ENCODE data around the gene SERPINI1.

DNA sequence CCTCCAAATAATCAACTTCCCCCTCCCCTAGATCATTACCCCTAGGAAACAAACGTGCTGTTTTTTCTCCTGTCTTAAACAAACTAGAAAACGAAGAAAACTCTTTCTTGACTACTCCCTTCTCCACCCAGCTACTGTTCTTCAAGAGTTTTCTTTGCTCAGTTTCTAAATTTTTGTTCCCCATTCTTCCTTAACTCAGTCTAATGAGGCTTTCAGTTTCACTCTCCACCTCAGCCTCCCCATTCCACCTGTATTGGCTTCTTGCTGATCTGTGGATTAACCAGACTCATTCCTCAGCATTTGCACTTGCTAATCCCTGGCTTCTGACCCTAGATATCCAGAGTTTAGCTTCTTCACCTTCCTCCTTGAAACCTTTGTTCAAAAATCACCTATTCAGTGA lies 26.8 kb downstream of the SERPINI1 start:
- TF ChIP-seq, protein P1, sequence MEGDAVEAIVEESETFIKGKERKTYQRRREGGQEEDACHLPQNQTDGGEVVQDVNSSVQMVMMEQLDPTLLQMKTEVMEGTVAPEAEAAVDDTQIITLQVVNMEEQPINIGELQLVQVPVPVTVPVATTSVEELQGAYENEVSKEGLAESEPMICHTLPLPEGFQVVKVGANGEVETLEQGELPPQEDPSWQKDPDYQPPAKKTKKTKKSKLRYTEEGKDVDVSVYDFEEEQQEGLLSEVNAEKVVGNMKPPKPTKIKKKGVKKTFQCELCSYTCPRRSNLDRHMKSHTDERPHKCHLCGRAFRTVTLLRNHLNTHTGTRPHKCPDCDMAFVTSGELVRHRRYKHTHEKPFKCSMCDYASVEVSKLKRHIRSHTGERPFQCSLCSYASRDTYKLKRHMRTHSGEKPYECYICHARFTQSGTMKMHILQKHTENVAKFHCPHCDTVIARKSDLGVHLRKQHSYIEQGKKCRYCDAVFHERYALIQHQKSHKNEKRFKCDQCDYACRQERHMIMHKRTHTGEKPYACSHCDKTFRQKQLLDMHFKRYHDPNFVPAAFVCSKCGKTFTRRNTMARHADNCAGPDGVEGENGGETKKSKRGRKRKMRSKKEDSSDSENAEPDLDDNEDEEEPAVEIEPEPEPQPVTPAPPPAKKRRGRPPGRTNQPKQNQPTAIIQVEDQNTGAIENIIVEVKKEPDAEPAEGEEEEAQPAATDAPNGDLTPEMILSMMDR (IDR thresholded peaks at IDR 0.05): no peak
- no peak for TF ChIP-seq POLR2A (IDR thresholded peaks at IDR 0.05)
